Activated naive CD4-positive, alpha-beta T cell (primary cell): Measurements from ENCODE around the gene C6orf89.
"Not testable (repeated sequence)": the region's sequence is repeated elsewhere in the genome, so short reads cannot be mapped to it uniquely, and the experiment has no call there.

Experiments used
- DNase-seq, 4 experiments: peaks; one replicate each; lab custom pipeline; 2025; lab: John Stamatoyannopoulos, UW

Gene C6orf89

DNA sequence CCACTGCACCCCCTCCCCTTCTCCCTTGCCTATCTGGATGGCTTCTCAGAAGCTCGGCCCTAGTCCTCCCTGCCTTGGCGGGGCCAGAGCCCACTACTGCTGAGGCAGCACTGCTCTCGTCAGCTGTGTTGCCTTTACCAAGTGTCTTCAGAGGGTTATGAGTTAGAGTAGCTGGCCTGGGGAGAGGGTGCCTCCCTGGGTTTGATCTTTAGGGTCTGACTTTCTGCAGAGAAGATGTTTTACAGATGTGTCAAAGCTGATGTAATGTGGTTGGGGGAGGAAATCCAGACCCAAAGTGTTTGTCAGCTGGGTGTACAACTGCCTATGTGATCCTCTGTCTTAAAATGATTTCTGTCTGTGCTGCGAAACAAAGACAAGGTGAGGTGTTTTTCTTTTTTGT, 38.4 kb downstream of the C6orf89 start:
- no peak for DNase-seq

DNA sequence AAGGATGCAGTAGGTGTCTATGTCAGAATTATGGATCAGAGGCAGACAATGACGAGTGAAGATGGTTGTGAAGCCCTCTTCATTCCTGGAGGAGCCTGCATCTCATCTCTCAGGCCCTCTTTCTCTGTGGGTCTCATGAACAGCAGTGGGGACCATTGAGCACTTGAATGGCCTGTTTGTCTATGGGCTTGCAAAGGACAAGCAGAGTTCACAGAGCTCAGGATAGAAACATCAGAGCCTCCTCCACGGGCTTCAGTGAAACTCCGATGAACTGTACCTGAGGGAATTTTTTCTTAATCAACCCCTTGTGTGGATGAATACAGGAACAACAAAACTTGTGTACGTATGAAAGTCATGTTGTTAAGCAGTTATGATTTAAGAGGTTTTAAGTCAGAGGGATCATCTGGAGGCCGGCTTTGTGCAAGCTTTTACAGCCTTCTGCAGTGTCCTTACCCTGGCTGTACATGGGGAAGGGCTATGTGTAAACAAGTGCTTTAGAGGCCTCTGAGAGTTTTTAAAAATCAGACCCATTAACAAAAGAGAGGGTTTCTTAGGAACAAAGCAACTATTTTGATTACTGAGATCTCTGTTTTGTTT, 39.1 kb downstream of the C6orf89 start:
- no peak for DNase-seq

DNA sequence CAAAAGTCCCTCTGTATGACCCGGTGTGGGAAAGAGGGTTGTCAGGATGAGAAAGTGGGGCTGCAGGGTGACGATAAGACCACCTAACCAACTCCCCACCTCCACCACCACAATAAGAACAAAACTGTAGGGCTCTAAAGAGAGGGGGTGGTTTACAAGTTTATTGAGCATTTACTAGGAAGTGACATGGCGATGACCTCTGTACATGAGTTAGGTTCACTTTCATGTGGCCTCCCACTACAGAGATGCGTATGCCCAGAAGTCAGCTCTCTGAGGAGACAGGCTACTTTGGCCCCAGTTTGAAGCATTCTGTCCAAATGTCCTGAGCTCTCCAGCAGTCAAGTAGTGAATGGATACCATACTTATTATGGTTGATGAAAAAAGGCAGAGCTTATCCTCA, 40.1 kb downstream of the C6orf89 start:
- no peak for DNase-seq

DNA sequence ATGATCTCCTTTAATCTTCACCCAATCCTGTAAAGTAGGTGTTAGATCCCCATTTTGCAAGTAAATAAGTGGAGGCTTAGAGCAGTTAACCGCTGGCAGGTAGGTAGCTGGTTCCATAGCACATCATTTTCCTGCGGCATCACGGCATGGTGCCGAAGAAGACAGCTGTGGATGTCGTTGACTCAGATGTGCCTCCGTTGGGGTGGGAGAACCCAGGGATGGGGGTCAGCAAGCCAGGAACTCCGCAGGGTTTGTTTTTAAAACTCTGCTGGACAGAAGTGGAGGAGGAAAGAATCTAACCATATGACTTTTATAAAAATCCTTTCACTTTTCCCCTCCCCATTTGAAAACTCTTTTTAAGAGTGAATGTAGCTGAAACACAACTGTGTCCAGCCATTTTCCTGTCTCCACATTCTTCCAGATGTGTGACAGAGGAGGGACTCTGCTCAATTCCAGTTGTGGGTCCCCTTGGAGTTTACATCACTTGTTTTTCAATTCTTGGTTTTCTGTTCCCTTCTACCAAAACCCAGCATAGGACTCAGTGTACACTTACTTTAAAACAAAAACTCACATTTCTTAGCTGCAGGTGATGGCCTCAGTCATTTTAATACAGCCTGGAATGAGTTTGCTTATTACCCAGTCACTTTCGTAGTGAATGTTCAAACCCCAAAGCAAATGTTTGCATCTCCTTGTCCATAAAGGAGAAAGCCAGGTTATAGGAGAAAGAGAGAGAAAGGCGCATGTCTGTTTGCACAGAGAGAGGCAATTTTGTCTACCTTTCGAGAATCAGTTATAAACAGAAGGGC, 41.2 kb downstream of the C6orf89 start:
- DNase-seq: no peak

DNA sequence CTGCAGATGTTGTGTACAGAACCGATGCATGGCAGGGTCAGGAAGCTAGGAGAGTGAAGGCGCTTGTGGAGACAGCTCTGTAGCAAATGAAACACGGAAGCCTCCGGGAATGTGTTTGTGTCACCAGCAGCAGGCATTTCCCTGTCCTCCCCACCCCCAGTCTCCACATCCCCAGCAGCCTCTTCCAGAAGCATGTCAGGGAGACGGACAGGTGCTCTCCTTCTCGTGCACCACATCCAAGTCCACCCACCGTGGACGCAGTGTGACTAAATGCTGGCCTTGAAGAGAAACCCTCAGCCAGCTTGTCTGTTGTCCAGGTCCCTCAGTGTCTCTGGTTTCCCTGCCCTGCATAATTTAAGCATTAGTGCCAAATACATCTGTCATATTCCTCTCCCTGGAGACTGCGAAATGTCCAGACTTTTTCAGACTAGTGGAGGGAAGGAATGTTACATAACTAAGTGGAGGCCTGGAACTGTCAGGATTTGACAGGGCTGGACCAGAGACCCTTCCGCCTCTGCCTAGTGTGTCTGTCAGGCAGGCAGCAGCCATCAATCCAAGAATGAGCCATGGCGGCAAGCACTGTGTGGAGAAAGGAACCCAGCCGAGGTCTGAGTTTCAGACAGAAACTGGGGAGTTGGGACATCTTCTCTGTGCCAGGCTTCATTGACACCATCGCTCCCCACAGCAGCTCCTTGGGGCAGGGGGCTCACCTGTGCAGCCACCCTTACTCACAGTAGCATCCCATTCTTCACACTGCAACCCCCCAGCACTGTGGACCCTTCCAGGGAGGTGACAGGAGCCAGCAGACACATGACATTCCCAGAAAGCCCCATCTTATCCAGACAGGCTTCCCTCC, 42.2 kb downstream of the C6orf89 start:
- no peak for DNase-seq

DNA sequence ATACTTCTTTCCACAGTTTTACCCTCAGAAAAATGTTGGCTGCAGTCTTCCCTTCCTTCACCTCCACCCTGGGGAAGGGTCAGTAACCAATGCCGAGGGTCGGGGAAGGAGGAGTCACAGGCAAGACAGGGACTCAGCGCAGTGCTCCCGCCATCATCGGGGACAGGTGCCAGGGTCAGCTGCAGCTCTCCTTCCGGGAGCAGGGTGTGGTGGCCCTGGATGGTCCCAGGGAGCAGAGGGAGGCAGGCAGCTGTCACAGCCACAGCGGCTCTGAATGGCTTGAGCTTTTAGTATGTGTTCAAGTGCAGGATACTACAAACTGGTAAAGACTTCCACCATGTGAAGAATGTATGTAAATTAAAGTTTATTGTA, 42.8 kb downstream of the C6orf89 start:
- no peak for DNase-seq

DNA sequence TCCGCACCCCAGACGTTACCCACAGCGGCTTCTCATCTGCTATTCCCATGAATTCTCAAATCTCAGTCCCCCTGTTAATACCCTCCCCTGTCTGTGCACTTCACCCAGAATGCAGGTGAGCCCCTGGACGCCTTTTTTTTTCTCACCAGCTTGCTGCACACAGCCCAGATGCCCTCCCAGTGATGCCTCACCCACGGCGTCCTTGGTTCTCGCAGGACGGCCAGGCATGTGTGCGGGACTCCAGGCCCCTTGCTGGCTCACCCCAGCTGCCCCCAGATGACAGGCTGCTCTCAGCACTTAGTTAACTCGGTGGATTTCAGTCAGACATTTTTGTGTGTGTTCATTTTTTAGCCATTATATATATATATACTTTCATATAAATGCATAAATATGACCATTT, 43.4 kb downstream of the C6orf89 start:
- DNase-seq: no peak

DNA sequence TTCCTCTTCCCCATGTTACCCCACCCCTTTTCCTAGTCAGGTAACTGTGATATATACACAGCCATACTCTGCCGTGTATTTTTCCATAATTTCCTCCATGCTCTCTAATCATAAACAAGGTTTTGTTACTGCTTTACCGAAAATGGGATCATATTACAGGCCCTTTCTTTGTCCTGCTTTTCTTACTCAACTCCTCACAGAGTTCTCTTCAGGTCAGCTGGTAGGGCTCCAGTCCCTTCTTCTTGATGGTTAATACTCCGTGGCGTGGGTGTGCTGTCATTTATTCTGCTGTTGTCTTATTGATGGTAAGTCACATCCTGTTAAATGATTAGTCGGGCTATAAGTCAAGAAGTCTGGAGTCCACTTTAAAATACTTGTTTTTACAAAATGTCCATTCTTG, 43.9 kb downstream of the C6orf89 start:
- DNase-seq: no peak

DNA sequence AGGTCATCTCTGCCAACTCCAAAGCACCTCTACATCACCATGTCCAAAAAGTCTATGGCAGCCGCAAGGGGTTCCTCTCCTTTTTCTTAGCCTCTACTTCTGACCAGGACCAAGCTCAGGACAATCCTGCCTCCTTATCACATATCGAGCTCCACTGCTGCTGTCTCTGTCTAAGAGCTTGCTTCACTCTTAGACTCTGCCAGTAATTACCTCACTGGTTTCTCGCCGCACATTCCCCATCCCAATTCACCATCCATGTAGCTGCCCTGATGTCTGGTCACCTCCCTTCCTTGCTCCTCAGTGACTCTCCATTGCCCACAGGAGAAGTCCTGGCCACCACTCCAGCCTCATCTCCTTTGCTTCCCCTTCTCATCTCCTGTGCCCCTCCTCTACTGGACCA, 44.7 kb downstream of the C6orf89 start:
- no peak for DNase-seq

DNA sequence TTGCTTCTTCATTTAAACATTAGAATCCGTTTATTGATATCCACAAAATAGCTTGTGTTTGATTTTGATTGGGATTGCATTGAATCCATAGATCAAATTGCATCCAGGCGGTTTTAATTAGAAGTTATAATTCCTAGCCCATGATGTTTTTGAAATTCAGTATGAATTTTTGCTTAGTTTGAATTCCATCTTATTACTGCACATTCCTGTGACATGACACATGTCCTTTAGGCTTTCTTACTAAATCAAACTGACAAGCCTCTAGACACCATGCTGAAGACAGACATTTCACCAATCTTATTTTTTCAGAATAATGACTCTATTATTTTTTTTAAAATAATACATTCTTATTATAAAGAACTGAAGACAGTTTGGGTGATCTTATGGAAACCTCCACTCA, 47.4 kb downstream of the C6orf89 start:
- no peak for DNase-seq

DNA sequence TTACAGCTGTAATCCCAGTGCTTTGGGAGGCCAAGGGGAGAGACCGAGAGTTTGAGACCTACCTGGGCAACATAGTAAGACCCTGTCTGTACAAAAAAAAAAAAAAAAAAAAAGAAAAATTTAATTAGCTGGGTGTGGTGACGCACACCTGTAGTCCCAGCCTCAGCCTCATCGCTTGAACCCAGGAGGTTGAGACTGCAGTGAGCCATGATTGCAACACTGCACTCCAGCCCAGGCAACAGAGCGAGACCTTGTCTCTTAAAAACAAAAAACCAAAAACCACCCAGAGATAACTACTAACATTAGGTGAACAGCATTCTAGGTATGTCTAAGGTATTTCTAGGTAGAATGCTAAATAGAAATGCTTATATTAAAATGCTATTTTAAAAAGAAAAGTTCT, 47.8 kb downstream of the C6orf89 start:
- DNase-seq: no peak

DNA sequence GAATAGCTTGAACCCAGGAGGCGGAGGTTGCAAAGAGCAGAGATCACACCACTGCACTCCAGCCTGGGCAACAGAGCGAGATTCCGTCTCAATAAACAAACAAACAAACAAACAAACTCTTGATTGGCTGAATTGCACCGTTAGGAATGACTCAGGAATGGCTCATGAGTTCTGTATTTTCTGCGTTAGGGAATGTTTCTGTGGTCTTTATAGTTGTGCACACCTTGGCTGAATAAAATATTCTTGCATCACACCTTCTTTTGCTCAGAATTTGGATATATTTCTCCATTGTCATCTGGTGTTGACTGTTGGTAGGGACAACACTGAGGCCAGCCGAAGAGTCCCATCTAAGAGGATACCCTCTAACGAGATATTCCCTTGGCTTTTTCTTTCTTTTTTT, 49.1 kb downstream of the C6orf89 start:
- DNase-seq: no peak

DNA sequence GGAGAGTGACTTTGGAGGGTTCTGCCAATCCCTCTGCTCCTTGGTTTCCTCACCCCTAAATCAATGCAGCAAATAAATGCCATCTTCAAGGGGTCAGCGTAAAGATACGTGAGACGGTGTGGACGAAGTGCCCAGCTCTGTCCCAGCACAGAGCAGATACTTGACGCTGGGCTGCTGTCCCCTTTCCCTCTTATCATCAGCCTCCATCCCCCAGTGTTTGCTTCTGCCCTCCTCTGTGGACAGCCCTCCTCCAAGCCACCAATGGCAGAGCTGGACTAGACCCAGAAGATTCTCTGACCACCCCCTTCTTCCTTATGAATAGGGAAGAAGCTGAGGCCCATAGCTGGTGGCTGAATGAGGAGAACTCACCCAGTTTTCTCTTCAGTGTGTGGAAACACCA, 51.1 kb downstream of the C6orf89 start:
- DNase-seq: no peak

DNA sequence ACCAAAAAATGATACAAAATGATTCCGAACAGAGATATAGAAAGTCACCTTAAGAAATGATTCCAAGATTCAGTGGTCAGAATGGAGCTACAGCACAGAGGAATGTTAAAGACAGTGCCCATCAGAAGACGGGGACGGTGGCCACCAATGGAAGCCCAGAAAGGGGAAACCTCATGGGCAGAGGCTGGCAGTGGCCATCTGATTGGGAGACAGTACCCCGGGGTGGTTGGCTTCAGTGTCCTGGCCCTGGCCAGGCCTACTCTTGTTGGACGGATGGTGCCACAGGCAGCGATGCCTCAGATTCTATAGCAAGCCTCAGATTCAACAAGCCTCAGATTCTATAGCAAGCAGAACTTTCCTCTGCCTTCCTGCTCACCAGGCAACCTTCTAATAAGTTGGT, 52.1 kb downstream of the C6orf89 start:
- DNase-seq: no peak

DNA sequence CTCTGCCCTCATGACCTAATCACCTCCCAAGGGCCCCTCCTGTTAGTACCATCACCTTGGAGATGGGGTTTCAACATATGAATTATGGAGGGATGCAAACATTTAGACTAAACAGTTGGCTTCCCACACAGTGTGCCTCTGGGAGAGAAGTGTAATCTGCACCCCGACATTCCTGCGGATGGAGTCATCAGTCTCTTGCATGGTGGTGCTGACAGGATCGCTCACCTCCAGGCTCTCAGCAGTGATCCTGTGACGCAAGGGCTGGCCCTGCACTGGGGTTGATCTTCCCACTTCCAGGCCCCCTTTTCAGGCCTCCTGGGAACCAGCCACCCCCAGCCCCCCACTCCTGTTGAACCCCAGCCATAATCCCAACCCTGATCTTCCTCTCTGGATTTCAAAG, 52.8 kb downstream of the C6orf89 start:
- DNase-seq: no peak

DNA sequence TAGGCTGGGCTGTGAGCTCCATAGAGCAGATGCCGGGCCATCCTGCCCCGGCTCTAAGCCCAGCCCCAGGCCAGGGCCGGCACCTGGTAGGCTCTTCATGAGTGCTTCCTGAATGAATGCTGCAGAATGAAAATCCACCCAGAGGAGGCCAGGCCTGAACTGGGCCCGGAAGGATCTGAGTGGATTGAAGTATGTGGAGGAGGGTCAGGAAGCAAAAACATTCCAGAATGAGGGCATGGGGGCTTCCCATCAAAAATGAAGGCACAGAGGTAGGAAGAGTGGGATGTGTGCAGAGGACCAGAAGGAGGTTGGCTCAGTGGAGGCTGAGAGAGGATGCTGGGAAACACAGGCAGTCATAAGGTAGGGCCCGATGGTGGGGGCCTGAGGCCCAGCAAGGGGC, 53.3 kb downstream of the C6orf89 start:
- not testable (repeated sequence) for DNase-seq

DNA sequence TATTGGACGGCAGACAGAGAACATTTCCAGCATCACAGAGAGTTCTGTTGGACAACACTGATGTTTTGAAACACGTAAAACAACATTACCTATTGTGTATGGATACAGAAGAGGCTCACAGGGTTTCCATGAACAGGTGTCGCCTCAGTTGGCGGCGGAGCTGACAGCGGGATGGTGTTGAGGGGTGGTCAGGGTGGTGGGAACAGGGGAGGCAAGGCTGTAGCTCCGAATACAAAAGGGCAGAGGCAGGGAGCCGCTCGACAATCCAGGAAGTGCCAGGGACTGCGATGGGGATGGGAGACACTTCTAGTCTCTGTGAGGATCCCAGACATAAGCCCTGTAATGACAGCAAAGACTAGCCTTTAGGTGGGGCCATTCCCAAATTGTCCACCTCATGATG, 54.3 kb downstream of the C6orf89 start:
- no peak for DNase-seq

DNA sequence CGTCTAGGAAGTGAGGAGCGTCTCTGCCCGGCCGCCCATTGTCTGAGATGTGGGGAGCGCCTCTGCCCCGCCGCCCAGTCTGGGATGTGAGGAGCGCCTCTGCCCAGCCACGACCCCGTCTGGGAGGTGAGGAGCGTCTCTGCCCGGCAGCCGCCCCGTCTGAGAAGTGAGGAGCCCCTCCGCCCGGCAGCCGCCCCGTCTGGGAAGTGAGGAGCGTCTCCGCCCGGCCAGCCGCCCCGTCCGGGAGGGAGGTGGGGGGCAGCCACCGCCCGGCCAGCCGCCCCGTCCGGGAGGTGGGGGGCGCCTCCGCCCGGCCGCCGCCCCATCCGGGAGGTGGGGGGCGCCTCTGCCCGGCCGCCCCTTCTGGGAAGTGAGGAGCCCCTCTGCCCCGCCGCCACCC, 55.8 kb downstream of the C6orf89 start:
- not testable (repeated sequence) for DNase-seq

DNA sequence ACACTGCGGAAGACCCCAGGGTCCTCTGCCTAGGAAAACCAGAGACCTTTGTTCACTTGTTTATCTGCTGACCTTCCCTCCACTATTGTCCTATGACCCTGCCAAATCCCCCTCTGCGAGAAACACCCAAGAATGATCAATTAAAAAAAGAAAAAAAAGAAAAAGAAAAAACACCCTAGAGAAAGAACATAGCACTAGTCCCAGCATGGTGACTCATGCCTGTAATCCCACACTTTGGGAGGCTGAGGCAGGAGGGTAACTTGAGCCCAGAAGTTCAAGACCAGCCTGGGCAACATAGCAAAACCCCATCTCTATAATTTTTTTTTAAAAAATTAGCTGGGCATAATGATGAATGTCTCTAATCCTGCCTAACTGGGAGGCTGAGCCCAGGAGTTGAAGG, 56.6 kb downstream of the C6orf89 start:
- not testable (repeated sequence) for DNase-seq

DNA sequence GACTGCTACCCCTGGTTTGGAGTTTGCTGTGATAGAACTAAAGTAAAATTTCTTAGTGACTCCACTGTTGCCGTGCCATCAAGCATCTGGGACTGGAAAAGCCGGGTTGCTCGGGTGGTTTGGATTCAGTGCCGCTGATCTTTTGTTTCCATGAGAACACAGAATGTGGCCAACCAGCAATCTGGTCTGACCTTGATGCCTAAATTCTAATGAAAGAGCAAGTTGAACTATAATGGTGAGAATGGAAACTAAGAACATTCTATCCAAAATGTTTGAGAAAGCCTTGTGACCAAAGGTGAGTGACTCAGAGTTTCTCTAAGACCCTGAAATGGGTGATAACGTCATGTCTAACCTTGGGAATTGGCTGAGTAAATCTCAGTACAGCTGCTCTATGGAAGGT, 58.9 kb downstream of the C6orf89 start:
- DNase-seq: no peak

DNA sequence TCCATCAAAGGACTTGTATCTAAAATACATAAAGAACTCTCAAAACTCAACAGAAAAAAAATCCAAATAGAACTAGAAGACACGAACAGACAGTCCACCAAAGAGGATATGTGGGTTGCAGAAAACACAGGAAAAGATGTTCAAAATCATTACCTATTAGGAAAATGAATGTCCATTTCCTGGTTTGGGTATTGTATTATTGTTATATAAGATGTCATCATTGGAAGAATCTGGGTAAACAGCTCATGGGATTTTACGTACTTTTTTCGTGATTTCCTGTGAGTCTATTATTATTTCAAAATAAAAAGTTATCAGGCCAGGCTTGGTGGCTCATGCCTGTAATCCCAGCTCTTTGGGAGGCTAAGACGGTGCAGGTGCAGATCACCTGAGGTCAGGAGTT, 59.5 kb downstream of the C6orf89 start:
- DNase-seq: no peak

DNA sequence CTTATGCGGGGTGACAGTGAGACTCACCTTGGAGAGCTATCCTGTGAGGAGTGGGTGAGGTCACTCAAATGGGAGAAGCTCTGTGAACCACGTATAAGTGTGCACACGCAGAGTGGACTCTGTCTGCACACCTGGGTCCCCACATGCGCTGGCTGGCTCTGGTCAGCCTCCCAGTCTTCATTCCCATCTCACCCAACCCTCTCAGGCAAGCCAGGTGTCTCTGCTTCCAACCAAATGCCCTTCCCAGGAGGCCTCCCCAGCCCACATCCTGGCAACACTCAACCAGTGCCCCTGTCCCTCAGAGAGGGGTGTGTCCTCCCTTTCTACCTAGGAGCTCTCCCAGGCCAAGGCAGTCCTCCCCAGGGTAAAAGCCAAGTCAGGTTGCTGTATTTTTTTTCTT, 60.8 kb downstream of the C6orf89 start:
- no peak for DNase-seq
